GM18517 (cell line): ENCODE data around the gene BZW2.

Source experiments
- ATAC-seq: cut with Tn5 transposase; IDR thresholded peaks from one replicate; pipeline ENCODE4 v1.9.1; 2021; ENCODE audit warnings: mild to moderate bottlenecking, moderate library complexity; ENCODE audit not compliant: unreplicated experiment

BZW2 gene

DNA sequence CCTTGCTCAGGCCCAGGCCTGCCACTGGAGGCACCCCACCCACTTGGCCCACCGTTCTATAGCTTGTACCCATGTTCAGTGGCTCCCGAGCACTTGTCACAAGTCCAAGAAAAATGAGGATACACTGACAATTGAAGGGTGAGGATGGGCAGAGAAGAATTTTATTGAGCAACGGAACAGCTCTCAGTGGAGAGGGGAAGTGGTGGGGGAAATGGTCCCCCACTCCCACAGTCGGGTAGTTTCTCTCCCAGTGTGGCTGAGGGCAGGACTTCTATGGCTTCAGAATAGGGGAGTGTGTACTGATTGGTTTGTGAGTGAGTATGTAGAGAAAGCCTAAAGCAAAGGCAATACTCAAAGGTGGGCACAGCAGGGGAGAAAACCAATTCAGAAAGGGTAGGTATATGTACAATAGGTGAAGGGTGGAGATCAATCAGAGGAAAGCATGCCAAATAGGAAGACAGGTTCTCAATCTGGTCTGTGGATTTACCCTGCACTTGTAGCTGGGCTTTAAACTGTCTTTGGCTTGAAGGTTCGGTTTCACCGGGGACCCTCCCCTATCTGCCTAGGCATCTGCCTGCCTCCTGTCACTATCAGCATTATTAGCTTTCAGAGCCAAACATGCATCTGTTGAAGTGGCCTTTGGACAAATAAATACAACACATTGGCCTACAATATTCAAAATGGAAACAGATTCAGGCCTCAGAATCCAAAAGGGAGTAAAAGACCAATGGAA, 98.7 kb downstream of the BZW2 start:
- no peak for ATAC-seq

- no peak for ATAC-seq
Measured at GRCh38 chr7:16745645-16746044, 99.7 kb downstream of the BZW2 start.

- ATAC-seq = no peak
Measured at GRCh38 chr7:16747102-16747501, 101.1 kb downstream of the BZW2 start.

GRCh38 chr7:16753102-16753931, 107.3 kb downstream of the BZW2 start, which contains the start of gene TSPAN13:
Gene TSPAN13 (plus strand): TSS chr7:16753755. CDS start chr7:16753968, 213 bp downstream.
- ATAC-seq = no peak

GRCh38 chr7:16753932-16754855, 108.2 kb downstream of the BZW2 start:
- no peak for ATAC-seq

DNA sequence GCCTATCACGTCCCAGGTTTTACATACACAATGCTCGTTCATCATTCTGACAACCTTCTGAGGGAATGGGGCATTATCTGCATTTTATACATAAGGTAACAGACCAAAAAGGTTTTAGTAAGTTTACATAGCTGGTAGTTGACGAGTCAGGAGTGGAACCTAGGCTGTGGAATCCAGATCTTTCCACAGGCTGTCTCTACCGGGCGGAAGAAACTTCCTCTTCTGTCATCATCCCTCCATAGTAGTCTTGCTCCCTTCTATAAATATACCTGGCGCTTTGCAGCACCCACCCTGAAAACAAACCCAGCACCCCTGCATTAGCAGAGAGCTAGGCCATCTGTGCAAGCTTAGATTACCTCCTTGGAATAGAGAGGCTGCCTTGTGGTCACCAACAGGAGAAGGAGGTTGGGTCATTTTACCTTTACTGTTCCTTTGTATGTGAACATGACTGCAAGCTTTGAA, 108.9 kb downstream of the BZW2 start:
- ATAC-seq = no peak

- ATAC-seq = no peak
Measured at GRCh38 chr7:16755397-16755796, 109.4 kb downstream of the BZW2 start.
